ENCODE measurements around the gene COQ10B. TPM values are rescaled to one million over a fixed set of nuclear protein-coding genes. Genes with fewer than 3 reads are reported as not detected.

COQ10B gene
- total RNA-seq, 1 donor, result 69.5 TPM

DNA sequence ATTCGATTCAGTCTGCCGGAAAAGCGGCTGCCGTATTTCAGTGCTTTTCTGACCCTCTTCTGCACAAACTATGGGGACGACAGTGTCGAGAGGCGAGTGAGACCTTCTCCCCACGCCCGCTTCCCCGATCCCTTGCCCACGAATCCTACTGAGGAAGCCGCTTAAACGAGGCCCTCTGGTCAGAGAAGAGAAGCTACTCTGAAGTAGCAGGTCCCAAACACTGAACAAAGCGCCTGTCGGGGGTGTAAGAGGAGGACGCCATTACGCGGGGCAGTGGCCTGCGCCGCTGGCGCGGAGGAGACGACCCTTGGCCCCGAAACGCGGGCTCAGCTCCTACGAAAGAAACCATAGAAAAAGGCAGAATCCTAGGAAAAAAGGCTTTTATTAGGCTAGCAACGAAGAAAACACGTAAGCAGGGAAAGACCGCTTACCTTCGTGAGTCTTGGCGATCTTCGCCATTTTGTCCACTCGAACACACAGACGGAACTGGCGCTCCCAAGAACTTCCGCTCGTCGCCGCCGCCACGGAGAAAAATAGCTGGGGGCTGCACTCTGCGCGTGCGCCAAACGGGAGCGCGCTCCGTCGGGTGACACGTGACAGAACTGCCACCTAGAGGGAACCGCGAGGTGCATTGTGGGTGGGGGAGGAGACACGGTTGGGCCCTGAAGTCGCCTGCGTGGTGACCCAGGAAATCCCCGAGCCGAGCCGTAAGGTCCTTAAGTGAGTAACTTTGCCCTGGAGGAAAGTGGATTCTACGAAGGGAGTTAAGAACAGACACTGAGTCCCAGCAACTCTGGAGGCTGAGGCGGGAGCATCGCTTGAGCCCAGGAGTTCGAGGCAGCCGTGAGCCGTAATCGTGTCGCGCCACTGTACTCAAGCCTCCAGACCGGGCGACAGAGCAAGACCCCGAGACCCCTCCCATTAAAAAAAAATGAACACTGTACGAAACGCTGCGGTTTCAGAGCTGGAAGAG is 18.5 kb upstream of the COQ10B start, which contains the start of gene SF3B1:
Gene SF3B1 (minus strand): TSS at position 488 of the 973 bp plus-strand sequence. CDS start 29 bp downstream, at position 459.
- TF ChIP-seq, protein P1, sequence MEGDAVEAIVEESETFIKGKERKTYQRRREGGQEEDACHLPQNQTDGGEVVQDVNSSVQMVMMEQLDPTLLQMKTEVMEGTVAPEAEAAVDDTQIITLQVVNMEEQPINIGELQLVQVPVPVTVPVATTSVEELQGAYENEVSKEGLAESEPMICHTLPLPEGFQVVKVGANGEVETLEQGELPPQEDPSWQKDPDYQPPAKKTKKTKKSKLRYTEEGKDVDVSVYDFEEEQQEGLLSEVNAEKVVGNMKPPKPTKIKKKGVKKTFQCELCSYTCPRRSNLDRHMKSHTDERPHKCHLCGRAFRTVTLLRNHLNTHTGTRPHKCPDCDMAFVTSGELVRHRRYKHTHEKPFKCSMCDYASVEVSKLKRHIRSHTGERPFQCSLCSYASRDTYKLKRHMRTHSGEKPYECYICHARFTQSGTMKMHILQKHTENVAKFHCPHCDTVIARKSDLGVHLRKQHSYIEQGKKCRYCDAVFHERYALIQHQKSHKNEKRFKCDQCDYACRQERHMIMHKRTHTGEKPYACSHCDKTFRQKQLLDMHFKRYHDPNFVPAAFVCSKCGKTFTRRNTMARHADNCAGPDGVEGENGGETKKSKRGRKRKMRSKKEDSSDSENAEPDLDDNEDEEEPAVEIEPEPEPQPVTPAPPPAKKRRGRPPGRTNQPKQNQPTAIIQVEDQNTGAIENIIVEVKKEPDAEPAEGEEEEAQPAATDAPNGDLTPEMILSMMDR (IDR thresholded peaks at IDR 0.05; ENCODE audit: insufficient read depth, low read depth, low read length), result no peak
- H3K4me3 ChIP-seq (ENCODE audit: low read depth, low read length), result peak within 1 kb of the TSS; percentile 100
- DNase-seq (ENCODE audit: low read depth), result peak; percentile 98

DNA sequence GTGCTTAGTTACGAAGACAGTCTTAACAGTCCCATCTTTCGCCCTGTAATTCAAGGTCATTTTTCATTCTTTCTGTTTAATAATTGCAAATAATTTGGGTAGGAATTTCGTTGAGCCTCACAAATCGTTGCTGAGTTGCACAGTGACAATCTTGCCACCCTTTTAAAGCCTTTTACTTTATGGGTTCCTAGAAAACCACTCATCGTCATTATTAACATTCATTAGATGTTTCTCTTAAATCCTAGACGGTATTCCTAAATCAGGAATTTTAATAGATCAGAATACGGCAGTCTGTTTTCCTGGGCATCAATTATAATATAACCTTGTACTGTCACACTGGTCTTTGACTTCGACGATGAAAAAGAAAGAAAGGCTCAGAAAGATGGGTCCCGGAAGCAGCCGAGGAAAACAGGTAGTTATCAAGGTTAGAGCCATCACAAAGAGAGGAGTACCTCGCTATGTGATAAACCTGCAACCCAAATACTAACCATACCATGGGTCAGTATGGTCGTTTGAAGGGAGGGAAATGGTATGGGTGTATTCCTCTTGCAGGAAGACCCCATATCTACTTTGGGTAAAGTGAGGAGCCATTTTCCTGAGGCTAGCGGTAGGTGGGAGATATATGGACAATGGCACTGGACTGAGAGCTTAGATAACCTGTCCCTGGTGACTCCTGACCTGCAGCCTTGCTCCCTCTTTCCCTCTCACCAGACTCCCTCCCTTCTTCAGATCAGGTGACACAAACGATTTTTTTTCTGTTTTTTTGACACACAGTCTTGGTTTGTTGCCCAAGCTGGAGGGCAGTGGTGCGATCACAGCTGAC is 17.5 kb upstream of the COQ10B start:
- peak overlapping the region; percentile 100 for H3K4me3 ChIP-seq (ENCODE audit: low read depth, low read length)
- DNase-seq (ENCODE audit: low read depth), result no peak
- TF ChIP-seq, protein P1 (IDR thresholded peaks at IDR 0.05; ENCODE audit: insufficient read depth, low read depth, low read length), result no peak

DNA sequence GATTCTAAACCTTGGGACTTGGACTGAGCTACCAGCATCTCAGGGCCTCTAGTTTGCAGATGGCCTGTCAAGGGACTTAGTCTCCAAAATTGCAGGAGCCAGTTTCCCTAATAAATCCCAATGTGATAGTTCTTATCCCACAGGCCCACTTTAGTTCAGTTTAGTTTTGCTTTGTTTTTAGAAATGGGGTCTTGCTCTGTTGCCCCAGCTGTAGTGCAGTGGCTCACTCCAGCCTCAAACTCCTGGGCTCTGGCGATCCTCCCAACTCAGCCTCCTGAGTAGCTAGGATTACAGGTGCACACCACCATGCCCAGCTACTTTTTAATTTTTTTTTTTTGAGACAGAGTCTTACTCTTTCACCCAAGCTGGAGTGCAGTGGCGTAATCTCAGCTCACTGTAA is 16.0 kb upstream of the COQ10B start:
- TF ChIP-seq, protein P1 (IDR thresholded peaks at IDR 0.05; ENCODE audit: insufficient read depth, low read depth, low read length), result no peak
- DNase-seq (ENCODE audit: low read depth), result no peak

DNA sequence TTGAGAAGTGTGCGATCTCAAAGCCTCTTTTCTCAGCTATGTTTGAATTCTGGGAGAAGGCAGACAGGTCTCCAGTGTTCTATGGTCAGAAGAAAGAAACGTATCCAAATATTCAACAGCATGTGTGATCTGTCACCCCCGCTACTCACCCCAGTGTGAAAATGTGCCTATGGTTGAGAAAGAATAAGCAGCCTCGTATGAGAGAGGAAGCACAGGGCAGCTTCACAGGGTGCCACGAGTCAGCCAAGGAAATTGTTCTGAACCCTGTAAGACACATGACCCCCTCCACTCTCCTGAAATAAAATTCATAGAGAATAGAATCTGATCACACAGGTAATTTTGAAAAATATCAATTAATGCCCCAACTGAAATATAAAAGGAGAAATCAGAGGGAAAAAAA is 10.5 kb upstream of the COQ10B start:
- DNase-seq (ENCODE audit: low read depth), result no peak
- TF ChIP-seq, protein P1 (IDR thresholded peaks at IDR 0.05; ENCODE audit: insufficient read depth, low read depth, low read length), result no peak
- H3K4me3 ChIP-seq (ENCODE audit: low read depth, low read length), result no peak overlapping the region

More for the DNA sequence above, 16.0 kb upstream of the COQ10B start:
- H3K4me3 ChIP-seq (ENCODE audit: low read depth, low read length), result no peak overlapping the region

DNA sequence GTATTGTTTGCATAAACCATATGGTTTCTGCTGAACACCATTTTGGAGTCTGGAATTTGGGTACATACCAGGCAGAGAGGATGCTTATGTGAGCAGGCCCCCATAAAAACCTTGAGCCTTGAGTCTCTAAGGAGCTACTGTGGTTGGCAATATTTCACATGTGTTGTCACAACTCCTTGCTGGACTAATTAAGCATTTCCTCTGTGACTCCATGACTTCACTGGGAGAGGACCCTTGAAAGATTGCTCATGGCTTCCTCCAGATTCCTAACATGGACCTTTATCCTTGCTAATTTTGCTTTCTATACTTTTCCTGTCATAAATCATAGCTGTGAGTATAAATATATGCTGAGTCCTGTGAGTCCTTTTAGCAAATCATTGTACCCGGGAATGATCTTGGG is 7.6 kb upstream of the COQ10B start:
- DNase-seq (ENCODE audit: low read depth), result no peak
- no peak overlapping the region for H3K4me3 ChIP-seq (ENCODE audit: low read depth, low read length)
- TF ChIP-seq, protein P1 (IDR thresholded peaks at IDR 0.05; ENCODE audit: insufficient read depth, low read depth, low read length), result no peak

DNA sequence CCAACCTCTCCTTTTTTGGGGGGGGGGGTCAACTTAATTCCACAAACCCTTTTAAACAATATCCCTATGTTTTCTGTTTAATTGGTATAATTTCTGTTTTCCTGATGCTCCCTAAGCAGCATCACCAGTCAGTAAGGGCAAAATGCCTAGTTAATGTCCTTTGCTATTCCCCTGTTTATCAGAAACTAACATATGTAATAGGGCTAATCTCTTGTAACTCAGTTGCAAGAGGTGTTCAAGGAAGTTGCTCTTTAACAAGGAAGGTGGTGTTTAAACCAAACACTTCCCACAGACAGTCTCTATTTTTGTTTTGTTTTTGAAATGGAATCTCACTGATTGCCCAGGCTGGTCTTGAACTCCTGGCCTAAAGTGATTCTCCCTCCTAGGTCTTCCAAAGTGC is 6.5 kb upstream of the COQ10B start:
- TF ChIP-seq, protein P1 (IDR thresholded peaks at IDR 0.05; ENCODE audit: insufficient read depth, low read depth, low read length), result no peak
- no peak for DNase-seq (ENCODE audit: low read depth)

More for the DNA sequence above, 6.5 kb upstream of the COQ10B start:
- H3K4me3 ChIP-seq (ENCODE audit: low read depth, low read length), result no peak overlapping the region

Data from fibroblast of villous mesenchyme (primary cell).